B cell (primary cell): ENCODE results near the gene CBLN2.

Experiments used
- CTCF ChIP-seq: fragments of 200-600 bp; IDR thresholded peaks from one replicate; pipeline ENCODE4 v1.8.0; 2022; ENCODE audit warnings: antibody characterized with exemption, mild to moderate bottlenecking
- EZH2 ChIP-seq: IDR thresholded peaks from 2 replicates; pipeline ENCODE4 v1.6.1; 2012; ENCODE audit warnings: borderline replicate concordance, low read depth, mild to moderate bottlenecking, moderate library complexity, low read length; ENCODE audit not compliant: insufficient read depth, poor library complexity, severe bottlenecking

- TF ChIP-seq CTCF (no peak), EZH2 (no peak)
These were observed 44.2 kb upstream of the CBLN2 start for GRCh38 chr18:72588360-72588759.
